HEK293 (cell line): ENCODE data around the gene ARHGAP35.

Source experiments
- CTCF ChIA-PET: fragments of 350-600 bp; formaldehyde crosslinking; extraction: SDS; loops from one replicate; lab custom pipeline; 2021; ENCODE audit warnings: antibody characterized with exemption; lab: Yijun Ruan, JAX
- POLR2A ChIA-PET: fragments of 300-600 bp; formaldehyde crosslinking; extraction: SDS; loops from one replicate; lab custom pipeline; 2020; ENCODE audit warnings: antibody characterized with exemption, inconsistent platforms; lab: Yijun Ruan, JAX
- H3K27ac ChIP-seq: fragments of 200-500 bp; sonication (Bioruptor generic); 2 replicates; pipeline ENCODE4 v1.5.1; 2014; ENCODE audit warnings: low read depth, low read length, control low read depth, inconsistent platforms; ENCODE audit errors: extremely low read depth
- H3K36me3 ChIP-seq, 2 experiments: fragments of 200-500 bp in 1 of 2; sonication (Bioruptor generic) in 1 of 2; 1 replicate in 1 of 2; 2 replicates in 1 of 2; pipeline ENCODE4 v1.5.1; 2014 to 2017; ENCODE audit warnings: inconsistent platforms in 2 of 2, low read length in 2 of 2; ENCODE audit not compliant: control insufficient read depth in 2 of 2, insufficient read depth in 1 of 2
- H3K4me1 ChIP-seq: fragments of 200-500 bp; sonication (Bioruptor generic); 2 replicates; pipeline ENCODE4 v1.5.1; 2014; ENCODE audit warnings: mild to moderate bottlenecking, low read length, inconsistent platforms; ENCODE audit not compliant: control insufficient read depth, insufficient read depth
- H3K4me3 ChIP-seq: 2 replicates; pipeline ENCODE4 v1.5.1; 2011; ENCODE audit warnings: low read depth, mild to moderate bottlenecking, control low read depth, low read length, moderate library complexity
- H3K9me3 ChIP-seq: fragments of 200-500 bp; sonication (Bioruptor generic); 2 replicates; pipeline ENCODE4 v1.5.1; 2014; ENCODE audit warnings: low read depth, low read length, inconsistent platforms; ENCODE audit not compliant: control insufficient read depth, insufficient read depth
- BCL11B ChIP-seq: fragments of 450-650 bp; formaldehyde crosslinking; IDR thresholded peaks from 2 replicates; pipeline ENCODE4 v1.5.1; 2016; ENCODE audit warnings: low read depth, missing biosample characterization, missing genetic modification characterization
- FEZF1 ChIP-seq: fragments of 450-650 bp; formaldehyde crosslinking; IDR thresholded peaks from 2 replicates; pipeline ENCODE4 v1.5.1; 2016; ENCODE audit warnings: missing biosample characterization, missing genetic modification characterization
- KLF9 ChIP-seq: fragments of 450-650 bp; formaldehyde crosslinking; IDR thresholded peaks from 2 replicates; pipeline ENCODE4 v1.5.1; 2016; ENCODE audit warnings: missing biosample characterization, missing genetic modification characterization, low read depth
- MEIS1 ChIP-seq: sonication (generic); formaldehyde crosslinking; IDR thresholded peaks from 2 replicates; pipeline ENCODE4 v1.8.1; 2022; ENCODE audit warnings: missing genetic modification reagents, mild to moderate bottlenecking, borderline replicate concordance
- SALL2 ChIP-seq: fragments of 450-650 bp; formaldehyde crosslinking; IDR thresholded peaks from 2 replicates; pipeline ENCODE4 v1.5.0; 2017; ENCODE audit warnings: missing biosample characterization, mild to moderate bottlenecking, missing genetic modification characterization, borderline replicate concordance
- SCRT1 ChIP-seq: fragments of 450-650 bp; formaldehyde crosslinking; IDR thresholded peaks from 2 replicates; pipeline ENCODE4 v1.5.1; 2016; ENCODE audit warnings: missing biosample characterization, missing genetic modification characterization, borderline replicate concordance
- SP2 ChIP-seq: fragments of 450-650 bp; formaldehyde crosslinking; IDR thresholded peaks from 2 replicates; pipeline ENCODE4 v1.5.1; 2016; ENCODE audit warnings: missing biosample characterization, missing genetic modification characterization
- TCF7L2 ChIP-seq: IDR thresholded peaks from 2 replicates; pipeline ENCODE4 v1.6.1; 2011; ENCODE audit warnings: low read depth, mild to moderate bottlenecking, inconsistent platforms, low read length, moderate library complexity, borderline replicate concordance
- WT1 ChIP-seq: fragments of 450-650 bp; formaldehyde crosslinking; IDR thresholded peaks from 2 replicates; pipeline ENCODE4 v1.5.1; 2016; ENCODE audit warnings: missing biosample characterization, missing genetic modification characterization
- ZFP3 ChIP-seq: fragments of 450-650 bp; formaldehyde crosslinking; IDR thresholded peaks from 2 replicates; pipeline ENCODE4 v1.5.1; 2016; ENCODE audit warnings: low read depth, missing biosample characterization, missing genetic modification characterization
- ZNF138 ChIP-seq: fragments of 450-650 bp; formaldehyde crosslinking; IDR thresholded peaks from 2 replicates; pipeline ENCODE4 v1.5.1; 2016; ENCODE audit warnings: missing biosample characterization, missing genetic modification characterization, borderline replicate concordance
- ZNF223 ChIP-seq: fragments of 450-650 bp; formaldehyde crosslinking; IDR thresholded peaks from 2 replicates; pipeline ENCODE4 v1.5.1; 2016; ENCODE audit warnings: missing biosample characterization, missing genetic modification characterization
- ZNF266 ChIP-seq: fragments of 450-650 bp; formaldehyde crosslinking; IDR thresholded peaks from 2 replicates; pipeline ENCODE4 v1.5.1; 2016; ENCODE audit warnings: missing biosample characterization, missing genetic modification characterization, low read depth
- ZNF324 ChIP-seq: fragments of 450-650 bp; formaldehyde crosslinking; IDR thresholded peaks from 2 replicates; pipeline ENCODE4 v1.5.1; 2016; ENCODE audit warnings: missing biosample characterization, missing genetic modification characterization
- ZNF416 ChIP-seq: fragments of 450-650 bp; formaldehyde crosslinking; IDR thresholded peaks from 2 replicates; pipeline ENCODE4 v1.5.1; 2016; ENCODE audit warnings: missing biosample characterization, missing genetic modification characterization
- ZNF548 ChIP-seq: fragments of 450-650 bp; formaldehyde crosslinking; IDR thresholded peaks from 2 replicates; pipeline ENCODE4 v1.5.1; 2016; ENCODE audit warnings: missing biosample characterization, missing genetic modification characterization
- ZNF623 ChIP-seq: fragments of 450-650 bp; formaldehyde crosslinking; IDR thresholded peaks from 2 replicates; pipeline ENCODE4 v1.5.1; 2016; ENCODE audit warnings: missing biosample characterization, missing genetic modification characterization
- ZNF654 ChIP-seq: fragments of 450-650 bp; formaldehyde crosslinking; IDR thresholded peaks from 2 replicates; pipeline ENCODE4 v1.5.1; 2016; ENCODE audit warnings: low read depth, missing biosample characterization, missing genetic modification characterization
- ZNF658 ChIP-seq: fragments of 450-650 bp; formaldehyde crosslinking; IDR thresholded peaks from 2 replicates; pipeline ENCODE4; 2016; ENCODE audit warnings: missing biosample characterization, missing genetic modification characterization
- ZNF768 ChIP-seq: fragments of 450-650 bp; formaldehyde crosslinking; IDR thresholded peaks from 2 replicates; pipeline ENCODE4 v1.5.1; 2018; ENCODE audit warnings: missing biosample characterization, mild to moderate bottlenecking, missing genetic modification characterization
- ZNF777 ChIP-seq: fragments of 450-650 bp; formaldehyde crosslinking; IDR thresholded peaks from 2 replicates; pipeline ENCODE4 v1.5.1; 2017; ENCODE audit warnings: missing biosample characterization, missing genetic modification characterization, borderline replicate concordance
- TF ChIP-seq, protein P1 (sequence below): fragments of 450-650 bp; formaldehyde crosslinking; IDR thresholded peaks from 2 replicates; pipeline ENCODE4 v1.5.1; 2016; ENCODE audit warnings: missing biosample characterization, missing genetic modification characterization
- TF ChIP-seq, protein P2 (sequence below): fragments of 450-650 bp; formaldehyde crosslinking; IDR thresholded peaks from 2 replicates; pipeline ENCODE4 v1.5.1; 2016; ENCODE audit warnings: missing biosample characterization, missing genetic modification characterization
- TF ChIP-seq, protein P3 (sequence below): sonication (generic); formaldehyde crosslinking; IDR thresholded peaks from 2 replicates; pipeline ENCODE4 v1.8.1; 2022; ENCODE audit warnings: mild to moderate bottlenecking, moderate library complexity, missing genetic modification reagents
- TF ChIP-seq, protein P4 (sequence below): fragments of 450-650 bp; formaldehyde crosslinking; IDR thresholded peaks from 2 replicates; pipeline ENCODE4 v1.5.1; 2016; ENCODE audit warnings: missing biosample characterization, missing genetic modification characterization
- TF ChIP-seq, protein P5 (sequence below): fragments of 450-650 bp; formaldehyde crosslinking; IDR thresholded peaks from 2 replicates; pipeline ENCODE4 v1.5.1; 2016; ENCODE audit warnings: missing biosample characterization, missing genetic modification characterization

ARHGAP35 gene

DNA sequence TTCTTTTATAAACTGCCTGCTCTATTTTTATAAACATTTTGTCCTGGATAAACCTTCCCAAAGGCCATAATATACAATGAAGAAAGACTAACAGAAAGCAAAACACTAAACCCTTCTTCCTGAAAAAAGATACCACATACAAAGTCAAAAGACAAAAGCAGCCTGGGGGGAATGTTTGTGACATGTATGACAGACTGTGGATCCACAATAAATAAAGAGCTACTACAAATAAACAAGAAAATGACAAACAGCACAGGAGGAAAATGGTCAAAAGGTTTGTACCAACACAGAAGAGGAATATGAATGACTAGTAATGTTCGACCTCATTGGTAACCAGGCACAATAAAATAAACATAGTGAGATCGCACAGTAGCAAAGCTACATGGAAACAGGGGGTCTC is 29.9 kb upstream of the ARHGAP35 start:
- POLR2A ChIA-PET: interaction anchor here (1.1 kb wide), 1 partner anchor 77 kb away, joined by 4 read pairs; no protein-coding TSS in a partner anchor
- H3K4me1 ChIP-seq: peaks cover 3% of the 10 kb centered on the region
- CTCF ChIA-PET: interaction anchor here (0.5 to 2.6 kb wide), 7 partner anchors 10 to 77 kb away, joined by 3 to 29 read pairs (median 3); no protein-coding TSS in a partner anchor
- H3K36me3 ChIP-seq: no peaks in the 10 kb centered on the region
- no peaks in the 10 kb centered on the region for H3K9me3 ChIP-seq
- H3K4me3 ChIP-seq: no peak overlapping the region
- H3K27ac ChIP-seq: no peak overlapping the region
- TF ChIP-seq KLF9 (tag by site-specific recombination): no peak
- TF ChIP-seq, protein P1, sequence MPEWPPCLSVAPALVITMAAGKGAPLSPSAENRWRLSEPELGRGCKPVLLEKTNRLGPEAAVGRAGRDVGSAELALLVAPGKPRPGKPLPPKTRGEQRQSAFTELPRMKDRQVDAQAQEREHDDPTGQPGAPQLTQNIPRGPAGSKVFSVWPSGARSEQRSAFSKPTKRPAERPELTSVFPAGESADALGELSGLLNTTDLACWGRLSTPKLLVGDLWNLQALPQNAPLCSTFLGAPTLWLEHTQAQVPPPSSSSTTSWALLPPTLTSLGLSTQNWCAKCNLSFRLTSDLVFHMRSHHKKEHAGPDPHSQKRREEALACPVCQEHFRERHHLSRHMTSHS (tag by site-specific recombination): no peak
- TF ChIP-seq ZNF223 (tag by site-specific recombination): no peak
- no peak for TF ChIP-seq SCRT1 (tag by site-specific recombination)
- no peak for TF ChIP-seq SALL2 (tag by site-specific recombination)
- TF ChIP-seq, protein P2, sequence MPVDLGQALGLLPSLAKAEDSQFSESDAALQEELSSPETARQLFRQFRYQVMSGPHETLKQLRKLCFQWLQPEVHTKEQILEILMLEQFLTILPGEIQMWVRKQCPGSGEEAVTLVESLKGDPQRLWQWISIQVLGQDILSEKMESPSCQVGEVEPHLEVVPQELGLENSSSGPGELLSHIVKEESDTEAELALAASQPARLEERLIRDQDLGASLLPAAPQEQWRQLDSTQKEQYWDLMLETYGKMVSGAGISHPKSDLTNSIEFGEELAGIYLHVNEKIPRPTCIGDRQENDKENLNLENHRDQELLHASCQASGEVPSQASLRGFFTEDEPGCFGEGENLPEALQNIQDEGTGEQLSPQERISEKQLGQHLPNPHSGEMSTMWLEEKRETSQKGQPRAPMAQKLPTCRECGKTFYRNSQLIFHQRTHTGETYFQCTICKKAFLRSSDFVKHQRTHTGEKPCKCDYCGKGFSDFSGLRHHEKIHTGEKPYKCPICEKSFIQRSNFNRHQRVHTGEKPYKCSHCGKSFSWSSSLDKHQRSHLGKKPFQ: no peak
- TF ChIP-seq ZFP3 (tag by site-specific recombination): no peak
- no peak for TF ChIP-seq ZNF416
- TF ChIP-seq FEZF1 (tag by site-specific recombination): no peak
- TF ChIP-seq ZNF324 (tag by site-specific recombination): no peak
- TF ChIP-seq ZNF138 (tag by site-specific recombination): no peak
- no peak for TF ChIP-seq ZNF654
- TF ChIP-seq ZNF768 (tag by site-specific recombination): no peak

DNA sequence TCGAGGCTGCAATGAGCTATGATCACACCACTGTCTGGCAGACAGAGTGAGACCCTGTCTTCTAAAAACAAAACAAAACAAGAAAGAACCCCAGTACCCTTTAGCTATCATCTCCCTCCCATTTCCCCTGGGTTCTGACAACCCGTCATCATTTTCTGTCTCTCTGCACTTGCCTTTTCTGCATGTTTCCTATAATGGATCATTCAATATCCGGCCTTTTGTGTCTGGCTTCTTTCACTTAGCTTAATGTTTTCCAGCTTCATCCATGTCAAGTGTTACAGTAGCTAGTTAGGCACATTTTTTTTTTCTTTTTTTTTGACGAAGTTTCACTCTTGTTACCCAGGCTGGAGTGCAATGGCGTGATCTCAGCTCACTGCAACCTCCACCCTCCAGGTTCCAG is 26.7 kb upstream of the ARHGAP35 start:
- ChIA-PET POLR2A (interaction anchor here (1.2 to 1.3 kb wide), 2 partner anchors 17 to 46 kb away, joined by 3 to 4 read pairs; partner anchors contain the start of genes AP2S1 and SLC1A5), CTCF (interaction anchor here (1.0 to 1.2 kb wide), 4 partner anchors 67 to 92 kb away, joined by 3 to 8 read pairs (median 4); no protein-coding TSS in a partner anchor)
- Histone ChIP-seq H3K9me3 (no peaks in the 10 kb centered on the region), H3K27ac (no peak overlapping the region), H3K36me3 (peaks cover 8 to 18% of the 10 kb centered on the region in 2 experiments; a peak in 2 of 3 replicates)
- TF ChIP-seq TCF7L2 (no peak), ZNF623 (tag by site-specific recombination) (no peak), SALL2 (tag by site-specific recombination) (no peak), ZNF548 (tag by site-specific recombination) (no peak), MEIS1 (no peak), ZNF266 (no peak), BCL11B (tag by site-specific recombination) (no peak), ZNF658 (tag by site-specific recombination) (no peak), ZNF777 (tag by site-specific recombination) (no peak), SP2 (tag by site-specific recombination) (no peak), WT1 (tag by site-specific recombination) (no peak)
- TF ChIP-seq, protein P3, sequence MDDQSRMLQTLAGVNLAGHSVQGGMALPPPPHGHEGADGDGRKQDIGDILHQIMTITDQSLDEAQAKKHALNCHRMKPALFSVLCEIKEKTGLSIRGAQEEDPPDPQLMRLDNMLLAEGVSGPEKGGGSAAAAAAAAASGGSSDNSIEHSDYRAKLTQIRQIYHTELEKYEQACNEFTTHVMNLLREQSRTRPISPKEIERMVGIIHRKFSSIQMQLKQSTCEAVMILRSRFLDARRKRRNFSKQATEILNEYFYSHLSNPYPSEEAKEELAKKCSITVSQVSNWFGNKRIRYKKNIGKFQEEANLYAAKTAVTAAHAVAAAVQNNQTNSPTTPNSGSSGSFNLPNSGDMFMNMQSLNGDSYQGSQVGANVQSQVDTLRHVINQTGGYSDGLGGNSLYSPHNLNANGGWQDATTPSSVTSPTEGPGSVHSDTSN (CRISPR knock-in tag): no peak
- TF ChIP-seq, protein P4, sequence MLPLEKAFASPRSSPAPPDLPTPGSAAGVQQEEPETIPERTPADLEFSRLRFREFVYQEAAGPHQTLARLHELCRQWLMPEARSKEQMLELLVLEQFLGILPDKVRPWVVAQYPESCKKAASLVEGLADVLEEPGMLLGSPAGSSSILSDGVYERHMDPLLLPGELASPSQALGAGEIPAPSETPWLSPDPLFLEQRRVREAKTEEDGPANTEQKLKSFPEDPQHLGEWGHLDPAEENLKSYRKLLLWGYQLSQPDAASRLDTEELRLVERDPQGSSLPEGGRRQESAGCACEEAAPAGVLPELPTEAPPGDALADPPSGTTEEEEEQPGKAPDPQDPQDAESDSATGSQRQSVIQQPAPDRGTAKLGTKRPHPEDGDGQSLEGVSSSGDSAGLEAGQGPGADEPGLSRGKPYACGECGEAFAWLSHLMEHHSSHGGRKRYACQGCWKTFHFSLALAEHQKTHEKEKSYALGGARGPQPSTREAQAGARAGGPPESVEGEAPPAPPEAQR: no peak
- TF ChIP-seq, protein P5, sequence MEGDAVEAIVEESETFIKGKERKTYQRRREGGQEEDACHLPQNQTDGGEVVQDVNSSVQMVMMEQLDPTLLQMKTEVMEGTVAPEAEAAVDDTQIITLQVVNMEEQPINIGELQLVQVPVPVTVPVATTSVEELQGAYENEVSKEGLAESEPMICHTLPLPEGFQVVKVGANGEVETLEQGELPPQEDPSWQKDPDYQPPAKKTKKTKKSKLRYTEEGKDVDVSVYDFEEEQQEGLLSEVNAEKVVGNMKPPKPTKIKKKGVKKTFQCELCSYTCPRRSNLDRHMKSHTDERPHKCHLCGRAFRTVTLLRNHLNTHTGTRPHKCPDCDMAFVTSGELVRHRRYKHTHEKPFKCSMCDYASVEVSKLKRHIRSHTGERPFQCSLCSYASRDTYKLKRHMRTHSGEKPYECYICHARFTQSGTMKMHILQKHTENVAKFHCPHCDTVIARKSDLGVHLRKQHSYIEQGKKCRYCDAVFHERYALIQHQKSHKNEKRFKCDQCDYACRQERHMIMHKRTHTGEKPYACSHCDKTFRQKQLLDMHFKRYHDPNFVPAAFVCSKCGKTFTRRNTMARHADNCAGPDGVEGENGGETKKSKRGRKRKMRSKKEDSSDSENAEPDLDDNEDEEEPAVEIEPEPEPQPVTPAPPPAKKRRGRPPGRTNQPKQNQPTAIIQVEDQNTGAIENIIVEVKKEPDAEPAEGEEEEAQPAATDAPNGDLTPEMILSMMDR: no peak
- TF ChIP-seq, all 188 proteins: peak for 0
- Histone ChIP-seq H3K4me1 (no peaks in the 10 kb centered on the region), H3K4me3 (no peak overlapping the region)
